Muscle of leg (tissue), 11 donors: Measurements from ENCODE around the gene TOP3B. TPM values are rescaled to one million over a fixed set of nuclear protein-coding genes. Genes with fewer than 3 reads are reported as not detected.
A peak's percentile ranks its signal among the peaks of the same experiment; 100 is the strongest.

Source experiments
- DNase-seq: peaks from one replicate; pipeline ENCODE4 v3.0.0; 2013
- H3K27ac ChIP-seq: one replicate; pipeline ENCODE4 v1.5.1; 2013; ENCODE audit warnings: mild to moderate bottlenecking, low read length, control low read depth
- H3K27me3 ChIP-seq: one replicate; pipeline ENCODE4 v1.6.1; 2013; ENCODE audit warnings: low read length; ENCODE audit not compliant: control insufficient read depth, insufficient read depth
- H3K36me3 ChIP-seq: one replicate; pipeline ENCODE4 v1.6.1; 2013; ENCODE audit warnings: low read length; ENCODE audit not compliant: control insufficient read depth, insufficient read depth
- H3K4me1 ChIP-seq: one replicate; pipeline ENCODE4 v1.6.1; 2013; ENCODE audit warnings: low read length; ENCODE audit not compliant: control insufficient read depth, insufficient read depth
- H3K4me3 ChIP-seq: one replicate; pipeline ENCODE4 v1.5.1; 2013; ENCODE audit warnings: low read length, control low read depth
- H3K9me3 ChIP-seq: replicated peaks from 2 replicates; pipeline ENCODE4 v1.6.1; 2013; ENCODE audit warnings: low read depth, low read length; ENCODE audit not compliant: control insufficient read depth
- WGBS: methylation state at CpG from one replicate; pipeline ENCODE4 v1.1.5; 2013; ENCODE audit warnings: missing lambda C conversion rate; ENCODE audit not compliant: insufficient coverage; 5-methylcytosine and 5-hydroxymethylcytosine counted together
- polyA plus RNA-seq, 8 donors: library from polyadenylated mRNA; unstranded; fragments of 120-200 nt; gene quantifications; one replicate each; pipeline versions ENCODE4 v1.2.1 to v1.2.3, GENCODE V29; 2013; ENCODE audit warnings: inconsistent platforms in 1 of 8, low replicate concordance in 1 of 8; ENCODE audit not compliant: insufficient read length in 8 of 8, insufficient read depth in 1 of 8
- total RNA-seq: library from RNA; stranded (reverse); fragments of 120-200 nt; gene quantifications from one replicate; pipeline ENCODE4 v1.2.4, GENCODE V29; 2013

TOP3B gene
- total and polyA plus RNA-seq, 9 donors: 12.2 to 22.8 (median 17.5) TPM

- H3K4me1 ChIP-seq: peaks cover 75% of the 10 kb centered on the region
Measured at GRCh38 chr22:21938071-21938822, 44.3 kb downstream of the TOP3B start.

DNA sequence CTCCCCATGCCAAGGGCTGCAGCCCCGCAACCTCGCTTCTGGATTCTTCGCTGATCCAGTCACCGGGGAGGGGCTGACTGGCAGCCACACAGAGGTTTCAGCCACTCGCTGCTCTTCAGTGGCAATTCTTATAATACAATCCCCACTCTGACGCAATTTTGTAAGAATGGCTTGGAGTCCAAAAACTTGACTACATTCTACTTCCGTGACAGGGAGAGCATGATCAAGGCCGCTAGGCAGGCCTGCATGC is 44.8 kb downstream of the TOP3B start:
- DNase-seq: no peak
- H3K36me3 ChIP-seq: peaks cover 64% of the 10 kb centered on the region

More at GRCh38 chr22:21938071-21938822, 44.3 kb downstream of the TOP3B start:
- DNase-seq: peak; percentile 97
- no peaks in the 10 kb centered on the region for H3K27me3 ChIP-seq
- peaks cover 64% of the 10 kb centered on the region for H3K36me3 ChIP-seq
- H3K9me3 ChIP-seq: no peaks in the 10 kb centered on the region
- WGBS: 0% methylated on average over 27 of the region's 42 CpGs
- H3K27ac ChIP-seq: peak overlapping the region; percentile 99
- H3K4me3 ChIP-seq: peak overlapping the region; percentile 56

DNA sequence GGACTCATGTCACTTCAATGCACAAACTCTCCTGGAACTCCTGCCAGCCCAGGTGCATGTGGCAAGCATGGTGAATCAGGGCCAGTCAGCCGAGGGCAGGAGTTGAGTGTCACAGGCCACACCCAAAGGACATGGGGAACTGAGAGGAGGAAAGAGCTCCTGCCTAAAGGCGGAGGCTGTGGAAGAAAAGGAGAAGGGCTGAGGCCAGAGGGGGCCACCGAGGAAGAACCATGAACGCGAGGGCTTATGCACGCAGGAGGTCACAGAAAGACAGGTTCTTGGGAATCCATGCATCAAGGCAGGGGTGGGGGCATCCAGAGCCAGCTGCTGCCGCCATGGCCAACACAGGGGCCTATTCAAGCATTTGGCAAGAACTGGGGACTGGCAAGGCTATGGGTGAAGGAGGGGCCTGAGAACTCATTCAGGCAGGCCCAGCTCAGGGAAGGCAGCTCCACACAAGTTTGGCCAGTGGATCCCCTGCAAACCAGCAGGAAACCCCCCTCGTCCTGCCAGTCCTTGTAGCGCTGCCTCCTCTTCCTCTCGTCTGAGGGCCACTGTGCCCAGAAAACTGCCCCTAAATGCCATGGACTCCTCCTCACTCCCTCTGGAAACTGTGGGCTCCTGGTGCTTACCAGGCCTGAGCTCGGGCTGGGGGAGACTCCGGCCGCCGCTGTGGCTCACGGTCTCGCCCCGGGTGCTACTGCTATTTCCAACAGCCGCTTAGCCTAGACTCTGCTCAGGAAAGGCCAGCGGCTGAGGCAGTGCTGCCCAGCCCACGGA is 45.4 kb downstream of the TOP3B start:
- peaks cover 65% of the 10 kb centered on the region for H3K4me1 ChIP-seq
- DNase-seq: peak; percentile 86
- no peaks in the 10 kb centered on the region for H3K9me3 ChIP-seq
- WGBS: 61% methylated on average over 18 of the region's 20 CpGs
- no peaks in the 10 kb centered on the region for H3K27me3 ChIP-seq
- H3K4me3 ChIP-seq: peak overlapping the region; percentile 30
- peaks cover 69% of the 10 kb centered on the region for H3K36me3 ChIP-seq
- peak overlapping the region; percentile 99 for H3K27ac ChIP-seq

More for the DNA sequence above, 44.8 kb downstream of the TOP3B start:
- Histone ChIP-seq H3K4me1 (peaks cover 70% of the 10 kb centered on the region), H3K9me3 (no peaks in the 10 kb centered on the region), H3K27me3 (no peaks in the 10 kb centered on the region), H3K27ac (peak overlapping the region; percentile 99), H3K4me3 (peak overlapping the region; percentile 30)
- WGBS: 7% methylated on average over 8 of the region's 8 CpGs

DNA sequence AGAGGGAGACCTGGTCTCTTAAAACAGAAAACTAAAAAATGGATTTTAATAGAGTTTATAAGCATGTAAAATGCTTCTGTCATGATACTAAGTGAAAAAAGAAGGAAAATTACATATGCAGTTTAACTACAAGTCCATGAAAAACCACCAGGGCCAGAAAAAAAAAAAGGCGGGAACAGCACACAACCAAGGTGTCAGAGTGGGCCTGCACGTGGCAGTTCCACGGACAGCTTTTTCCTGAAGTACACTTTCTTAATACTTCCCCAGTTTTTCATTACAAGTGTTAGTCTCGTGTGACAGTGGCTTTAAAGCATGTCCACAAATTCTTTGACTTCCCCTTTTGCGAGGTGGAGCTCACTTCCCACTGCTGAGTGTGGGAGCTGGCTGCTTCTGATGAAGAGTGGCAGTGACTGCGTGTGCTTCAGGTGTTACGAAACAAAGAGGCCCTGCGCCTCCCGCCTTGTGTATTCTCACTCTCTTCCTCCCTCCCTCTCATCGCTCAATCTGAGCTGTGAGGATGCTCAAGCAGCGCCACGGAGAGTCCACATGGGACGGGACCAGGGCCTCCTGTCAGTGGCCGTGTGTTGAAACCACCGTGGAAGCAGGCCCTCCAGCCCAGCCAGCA is 46.3 kb downstream of the TOP3B start:
- peaks cover 55% of the 10 kb centered on the region for H3K4me1 ChIP-seq
- WGBS: 76% methylated on average over 3 of the region's 15 CpGs
- DNase-seq: peak; percentile 67
- peaks cover 68% of the 10 kb centered on the region for H3K36me3 ChIP-seq
- no peak overlapping the region for H3K4me3 ChIP-seq
- peak overlapping the region; percentile 99 for H3K27ac ChIP-seq
- H3K27me3 ChIP-seq: no peaks in the 10 kb centered on the region
- no peaks in the 10 kb centered on the region for H3K9me3 ChIP-seq

- peaks cover 72% of the 10 kb centered on the region for H3K36me3 ChIP-seq
- no peak overlapping the region for H3K4me3 ChIP-seq
- peaks cover 33% of the 10 kb centered on the region for H3K4me1 ChIP-seq
- 94% methylated on average over 16 of the region's 19 CpGs for WGBS
- no peaks in the 10 kb centered on the region for H3K9me3 ChIP-seq
- no peaks in the 10 kb centered on the region for H3K27me3 ChIP-seq
- no peak overlapping the region for H3K27ac ChIP-seq
- no peak for DNase-seq
Measured at GRCh38 chr22:21933910-21934309, 48.7 kb downstream of the TOP3B start.

- DNase-seq: no peak
- Histone ChIP-seq H3K9me3 (no peaks in the 10 kb centered on the region), H3K4me1 (peaks cover 28% of the 10 kb centered on the region), H3K27me3 (no peaks in the 10 kb centered on the region), H3K36me3 (peaks cover 75% of the 10 kb centered on the region), H3K27ac (no peak overlapping the region), H3K4me3 (no peak overlapping the region)
- 97% methylated on average over 15 of the region's 23 CpGs for WGBS
Measured at GRCh38 chr22:21933413-21933812, 49.2 kb downstream of the TOP3B start.

GRCh38 chr22:21932347-21932746 is 50.2 kb downstream of the TOP3B start:
- Histone ChIP-seq H3K4me3 (no peak overlapping the region), H3K9me3 (no peaks in the 10 kb centered on the region), H3K27ac (no peak overlapping the region), H3K27me3 (no peaks in the 10 kb centered on the region), H3K4me1 (peaks cover 17% of the 10 kb centered on the region), H3K36me3 (peaks cover 83% of the 10 kb centered on the region)
- no peak for DNase-seq
- WGBS: no CpG with 5 or more reads among the region's 3 CpGs

DNA sequence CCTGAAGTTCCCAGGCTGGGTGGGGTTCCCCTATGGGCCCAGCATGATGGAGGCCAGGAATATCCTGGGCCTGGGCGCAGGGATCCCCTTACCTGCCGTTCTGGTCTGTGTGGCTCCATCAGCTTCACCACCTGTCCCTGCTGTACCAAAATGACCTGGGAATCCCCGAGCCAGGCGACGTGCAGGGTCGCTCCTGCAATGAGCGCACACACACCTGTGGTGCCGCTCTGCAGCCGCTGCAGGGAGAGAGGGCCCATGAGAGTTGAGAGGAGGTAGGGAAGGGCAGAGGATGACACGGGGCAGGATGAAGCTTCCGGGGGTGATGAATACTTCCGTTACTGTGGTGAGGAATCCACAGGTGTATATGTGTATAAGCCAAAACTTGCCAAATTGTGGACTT is 51.5 kb downstream of the TOP3B start:
- 98% methylated on average over 6 of the region's 12 CpGs for WGBS

DNA sequence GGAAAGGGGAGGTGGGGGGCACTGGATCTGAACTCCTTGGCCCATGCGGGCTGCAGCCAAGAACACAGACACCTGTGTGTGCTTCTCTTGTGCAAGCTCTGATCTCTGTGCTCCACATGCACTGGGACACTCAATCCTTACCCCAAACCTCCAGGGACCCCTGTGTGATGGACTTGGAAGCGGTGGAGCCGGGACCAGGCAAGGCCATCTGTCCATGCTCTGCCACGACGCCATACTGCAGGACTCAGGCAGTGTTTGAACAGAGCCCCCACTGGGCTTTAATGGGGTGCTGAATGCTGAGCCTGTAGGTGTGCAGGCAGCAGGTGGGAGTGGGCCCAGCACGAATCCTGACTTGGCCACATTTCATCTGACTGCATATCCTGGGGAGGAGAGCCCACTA is 53.3 kb downstream of the TOP3B start:
- Histone ChIP-seq H3K4me1 (no peaks in the 10 kb centered on the region), H3K9me3 (no peaks in the 10 kb centered on the region), H3K27me3 (no peaks in the 10 kb centered on the region), H3K4me3 (no peak overlapping the region), H3K36me3 (peaks cover 86% of the 10 kb centered on the region), H3K27ac (no peak overlapping the region)
- 78% methylated on average over 1 of the region's 6 CpGs for WGBS
- DNase-seq: no peak

More for the DNA sequence above, 51.5 kb downstream of the TOP3B start:
- Histone ChIP-seq H3K27me3 (no peaks in the 10 kb centered on the region), H3K4me3 (no peak overlapping the region), H3K27ac (no peak overlapping the region), H3K36me3 (peaks cover 82% of the 10 kb centered on the region), H3K9me3 (no peaks in the 10 kb centered on the region), H3K4me1 (peaks cover 4% of the 10 kb centered on the region)
- DNase-seq: no peak

DNA sequence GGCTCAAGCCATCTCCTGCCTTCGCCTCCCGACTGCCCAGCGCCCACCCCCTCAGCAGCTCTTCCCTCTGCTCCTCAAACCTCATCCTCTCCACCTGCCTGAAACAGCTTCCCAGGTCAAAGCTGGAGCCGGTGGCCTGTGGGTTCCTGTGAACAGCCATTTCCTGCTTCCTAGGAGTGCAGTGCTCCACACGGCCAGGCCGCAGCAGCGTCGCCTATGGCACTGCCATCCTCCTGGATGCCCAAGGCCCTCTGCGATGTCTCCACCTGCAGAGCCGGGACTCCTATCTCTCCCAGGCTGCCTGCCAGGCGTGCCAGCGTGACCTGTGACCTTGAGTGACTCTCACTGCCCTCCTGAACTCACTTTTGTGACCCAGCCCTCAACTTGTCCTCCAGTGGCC is 54.5 kb downstream of the TOP3B start:
- peaks cover 83% of the 10 kb centered on the region for H3K36me3 ChIP-seq
- no peaks in the 10 kb centered on the region for H3K9me3 ChIP-seq
- H3K27me3 ChIP-seq: no peaks in the 10 kb centered on the region
- no peaks in the 10 kb centered on the region for H3K4me1 ChIP-seq
- no peak overlapping the region for H3K4me3 ChIP-seq
- no peak for DNase-seq
- WGBS: 80% methylated on average over 11 of the region's 12 CpGs
- H3K27ac ChIP-seq: no peak overlapping the region
